OCI-M2 (cell line): Measurements from ENCODE around the gene PSMB5.

ENCODE experiments used
- DNase-seq: peaks from one replicate; lab custom pipeline; 2025; ENCODE audit not compliant: unreplicated experiment; lab: John Stamatoyannopoulos, UW

PSMB5 gene

DNA sequence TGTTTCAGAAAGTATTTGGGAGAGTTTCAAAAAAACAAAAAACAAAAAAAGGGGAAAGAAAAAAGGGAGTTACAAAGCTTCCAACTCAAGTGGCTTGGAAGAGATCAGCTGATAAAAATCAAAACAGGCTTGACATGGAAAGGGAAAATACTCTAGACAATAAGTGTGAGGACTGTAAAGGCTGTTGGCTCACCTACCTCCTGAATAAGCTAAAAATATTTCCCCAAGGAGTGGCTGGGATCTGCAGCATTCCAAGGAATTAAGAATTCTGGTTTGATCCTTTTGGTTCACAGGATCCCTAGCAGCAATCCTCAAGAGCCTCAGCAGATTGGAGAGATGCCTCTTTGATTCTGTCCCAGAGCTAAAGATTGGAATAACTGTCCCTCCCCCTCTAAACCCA is 41.2 kb downstream of the PSMB5 start:
- no peak for DNase-seq

DNA sequence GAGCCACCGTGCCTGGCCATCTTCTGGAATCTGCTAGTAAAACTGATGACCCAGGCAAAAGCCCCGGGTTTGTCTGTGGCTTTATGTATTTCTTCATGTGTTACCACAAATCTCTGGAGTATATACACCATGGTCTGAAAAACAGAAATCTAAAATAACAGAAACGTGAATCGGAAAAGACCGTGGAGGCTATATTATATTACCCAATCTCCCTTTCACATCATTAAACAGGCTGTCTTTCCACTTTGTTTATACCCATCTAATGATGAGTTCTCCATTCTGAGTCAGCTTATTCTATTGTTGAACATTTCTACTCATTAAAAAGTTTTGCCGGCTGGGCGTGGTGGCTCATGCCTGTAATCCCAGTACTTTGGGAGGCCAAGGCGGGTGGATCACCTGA is 42.8 kb downstream of the PSMB5 start:
- no peak for DNase-seq

DNA sequence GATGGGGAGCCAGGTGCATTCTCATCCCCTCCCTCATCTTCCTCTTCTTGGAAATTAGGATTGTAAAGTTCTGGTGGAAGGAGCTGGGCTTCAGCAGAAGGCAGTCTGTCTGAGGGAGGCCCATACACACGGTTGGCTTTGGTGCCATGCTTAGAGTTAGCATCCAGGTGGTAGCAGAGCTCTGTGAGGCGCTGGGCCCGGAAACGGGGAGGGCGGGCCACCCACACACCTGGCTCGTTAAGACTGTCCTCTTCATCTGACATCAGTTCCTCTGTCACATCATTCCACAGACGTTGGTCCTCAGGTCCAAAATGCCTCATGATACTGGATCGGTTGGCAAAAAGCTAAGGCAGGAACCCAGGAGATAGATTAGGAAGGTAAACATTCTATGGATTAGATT is 47.4 kb downstream of the PSMB5 start:
- DNase-seq = no peak

DNA sequence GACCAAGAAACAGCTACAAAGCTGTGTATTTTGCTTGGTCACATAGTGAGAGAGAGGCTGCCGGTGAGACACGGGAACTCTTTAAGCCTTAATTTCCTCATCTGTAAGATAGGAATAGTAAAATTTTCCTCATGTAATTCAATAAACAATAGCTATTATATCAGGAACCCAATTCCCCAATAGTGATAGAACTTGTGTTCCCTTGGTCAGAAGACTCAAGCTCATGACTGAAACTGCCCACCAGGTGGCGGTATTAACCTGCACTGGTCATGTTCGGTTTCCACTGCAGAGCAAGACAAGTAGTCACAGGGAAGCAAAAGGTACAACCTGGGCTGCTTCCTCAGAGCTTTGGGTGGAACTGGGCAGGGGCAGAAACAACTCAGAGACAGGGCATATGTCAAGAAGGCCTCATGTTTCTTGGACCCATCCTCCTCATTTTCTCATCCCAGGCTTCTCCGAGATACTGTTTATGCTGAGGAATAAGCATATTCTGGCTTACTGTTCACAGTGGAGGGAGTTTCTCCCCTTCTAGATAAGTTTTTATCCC is 48.1 kb downstream of the PSMB5 start:
- DNase-seq = peak; percentile 82

DNA sequence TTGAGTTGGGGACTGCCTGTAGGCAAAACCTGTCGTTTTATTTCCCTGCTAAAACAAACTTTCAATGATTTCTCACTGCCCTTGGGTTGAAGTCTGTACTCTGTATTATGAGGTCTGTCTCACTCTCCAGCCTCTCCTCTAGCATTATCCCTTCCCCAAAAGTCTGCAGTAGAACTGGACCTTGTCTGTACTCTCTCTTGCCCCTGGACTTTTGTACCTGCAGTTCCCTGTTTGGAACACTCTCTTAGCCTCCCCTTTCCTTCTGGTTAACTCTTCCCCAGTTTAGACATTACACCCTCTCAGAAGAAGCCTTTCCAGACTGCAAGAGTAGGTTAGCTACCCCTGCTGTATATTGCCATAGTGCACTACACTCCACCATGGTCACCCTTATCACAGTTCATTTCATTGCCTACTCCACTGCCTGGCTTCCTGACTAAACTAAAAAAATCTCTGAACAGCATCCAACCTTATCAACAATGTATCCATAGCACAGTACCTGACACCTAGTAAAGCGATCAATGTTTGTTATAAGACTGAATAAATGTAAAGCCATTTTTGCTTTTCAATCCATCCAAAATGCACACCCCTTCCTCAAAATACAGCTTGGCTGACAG is 48.7 kb downstream of the PSMB5 start:
- no peak for DNase-seq

DNA sequence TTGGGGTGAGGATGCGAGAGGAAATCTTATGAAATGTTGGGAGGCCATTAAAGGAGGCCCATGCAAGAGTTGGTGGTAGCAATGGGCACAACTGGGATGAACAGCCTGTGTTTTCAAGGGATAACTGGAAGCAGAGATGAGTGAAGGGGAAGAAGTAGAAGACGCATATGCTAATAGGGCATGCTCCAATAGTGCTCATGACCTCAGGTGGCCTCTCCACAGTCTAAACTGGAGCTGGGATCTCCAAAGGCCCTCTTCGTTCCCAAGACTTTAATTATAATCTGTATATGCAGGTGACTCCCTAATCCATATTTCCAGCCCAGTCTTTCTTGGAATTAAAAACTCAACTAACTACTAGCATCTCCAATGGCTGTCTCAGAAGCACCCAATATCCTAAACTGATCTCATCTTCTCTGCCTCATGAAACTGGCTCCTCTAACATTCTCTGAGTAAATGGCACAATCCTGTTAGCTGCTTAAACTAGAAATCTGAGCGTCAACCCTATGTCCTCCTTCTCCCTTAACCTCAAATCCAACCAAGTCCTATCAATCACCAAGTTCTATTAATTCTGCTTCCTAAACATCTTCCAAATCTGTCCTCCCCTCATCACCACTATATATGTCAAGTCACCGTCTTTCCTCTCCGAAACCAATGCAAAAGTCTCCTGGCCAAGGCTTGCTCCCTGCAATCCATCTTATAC is 49.6 kb downstream of the PSMB5 start:
- no peak for DNase-seq

DNA sequence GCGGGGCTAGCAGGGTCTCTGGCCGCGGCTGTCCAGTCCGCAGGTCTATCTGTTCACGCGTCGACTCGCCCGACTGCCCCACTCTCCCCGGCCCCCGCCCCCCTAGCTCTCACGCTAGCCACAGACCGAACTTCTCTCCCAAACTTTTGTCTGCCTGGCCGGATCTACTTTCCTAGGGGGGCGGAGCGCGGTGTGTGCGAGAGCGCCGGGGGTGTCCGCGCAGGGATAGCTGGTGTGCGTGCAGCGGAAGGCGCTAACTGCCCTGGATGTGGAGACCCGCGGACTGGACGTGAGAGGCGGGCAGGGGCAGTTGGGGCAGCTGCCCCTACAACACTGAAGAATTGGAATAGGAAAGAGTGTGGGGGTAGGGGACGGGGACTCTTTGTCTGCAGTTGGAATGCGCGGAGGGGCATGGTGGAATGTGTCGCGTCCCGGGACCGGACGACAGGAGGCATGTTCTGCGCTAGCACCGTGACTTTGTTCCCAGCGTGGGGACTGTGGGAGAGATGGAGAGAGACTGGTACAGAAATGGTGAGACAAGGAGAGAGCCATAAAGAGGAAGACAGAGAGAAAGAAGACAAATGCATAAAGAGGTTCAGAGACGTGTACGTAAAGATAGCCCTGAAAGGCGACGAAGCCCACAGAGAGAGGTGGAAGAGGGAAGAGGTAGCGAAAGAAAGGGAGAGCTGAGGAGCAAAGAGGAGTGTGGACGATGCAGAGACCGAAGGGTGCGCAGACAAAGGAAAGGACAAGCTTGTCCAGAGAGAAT is 52.0 kb downstream of the PSMB5 start, which contains the start of gene AJUBA:
AJUBA (minus strand) TSS at position 75 of the 769 bp plus-strand sequence. CDS start 285 bp downstream, outside the sequence.
- no peak for DNase-seq

DNA sequence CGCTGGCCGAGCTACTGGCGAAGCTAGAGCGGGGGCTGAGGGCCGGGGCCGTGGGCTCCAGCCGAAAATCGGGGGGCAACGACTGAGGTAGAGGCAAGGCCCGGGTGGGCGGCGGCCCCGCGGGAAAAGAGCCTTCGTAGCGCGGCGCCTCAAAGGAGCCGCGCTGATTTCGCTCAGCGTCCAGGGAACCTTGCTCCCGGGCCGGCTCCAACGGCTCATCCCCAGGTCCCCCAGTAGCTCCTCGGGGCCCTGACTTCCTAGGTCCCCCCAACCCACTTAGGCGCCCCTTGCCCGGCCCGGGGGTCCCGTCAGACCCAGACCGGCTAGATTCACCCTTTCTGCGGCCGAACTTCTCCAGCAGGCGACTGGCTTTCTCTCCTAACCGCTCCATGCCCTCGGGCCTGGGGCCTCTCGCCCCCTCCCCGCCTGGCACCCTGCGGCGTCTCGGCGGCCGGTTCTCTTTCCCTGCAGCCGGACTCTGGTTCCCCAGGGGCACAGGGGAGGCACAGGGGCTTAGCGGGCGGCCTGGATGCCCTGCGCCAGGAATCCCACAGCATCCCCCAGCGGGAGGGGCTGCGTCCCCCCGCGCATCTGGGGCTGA is 52.7 kb downstream of the PSMB5 start:
- no peak for DNase-seq

DNA sequence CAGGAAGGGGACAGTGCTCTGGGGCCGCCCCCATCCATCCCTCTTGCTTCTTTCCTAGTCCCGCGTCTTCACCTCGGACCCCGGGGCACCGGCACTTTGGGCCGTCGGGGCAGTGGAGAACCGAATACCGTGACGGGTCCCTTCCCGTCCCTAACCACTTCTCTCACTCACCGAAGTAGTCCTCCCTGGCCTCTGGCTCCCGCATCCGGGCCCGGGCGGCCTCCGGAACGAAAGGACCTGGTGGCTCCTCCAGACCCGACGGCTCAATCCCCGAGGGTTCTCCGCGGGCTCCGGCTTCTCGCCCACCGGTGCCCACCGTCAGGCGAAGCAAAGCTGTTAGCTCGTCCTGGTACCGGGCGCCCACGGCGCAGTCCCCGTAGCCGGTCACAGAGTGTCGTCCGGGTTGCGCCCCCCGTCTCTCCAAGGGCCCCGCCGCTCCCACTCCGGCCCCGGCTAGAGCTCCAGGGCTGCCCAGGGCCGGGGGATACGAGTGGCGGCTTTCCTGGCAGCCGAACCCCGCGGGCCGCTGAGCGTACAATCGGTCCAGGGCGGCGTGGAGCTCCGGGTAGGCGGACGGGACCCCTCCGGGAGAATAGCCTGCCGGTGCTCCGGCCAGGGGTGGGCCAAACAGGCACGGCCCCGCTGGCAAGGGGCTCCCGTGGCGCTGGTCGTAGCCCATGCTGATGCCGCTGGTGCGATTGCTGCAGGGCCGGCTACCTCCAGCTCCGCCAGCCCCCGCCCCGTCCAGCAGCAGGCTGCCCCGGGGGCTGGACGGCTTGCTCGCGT is 53.4 kb downstream of the PSMB5 start:
- DNase-seq = no peak

DNA sequence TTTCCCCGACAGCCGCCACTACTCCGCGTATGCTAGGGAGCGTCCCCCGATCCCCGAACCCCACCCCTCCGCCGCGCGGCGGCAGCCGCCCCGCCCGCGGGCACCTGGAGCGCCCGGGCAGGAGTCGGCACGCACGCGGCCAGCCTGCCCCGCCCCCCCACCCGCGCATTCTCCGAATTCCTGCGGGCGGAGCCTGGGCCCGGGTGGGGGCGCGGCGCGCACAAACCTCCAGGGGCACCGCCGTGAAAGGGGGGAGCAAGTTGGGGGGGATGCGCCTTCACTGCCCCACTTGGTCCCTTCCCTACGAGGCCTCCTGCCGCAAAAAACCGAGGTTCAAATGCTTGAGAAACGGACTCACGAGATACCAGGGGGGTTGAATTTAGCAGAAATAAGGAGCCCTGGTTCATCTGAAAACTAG is 54.0 kb downstream of the PSMB5 start:
- DNase-seq = no peak

DNA sequence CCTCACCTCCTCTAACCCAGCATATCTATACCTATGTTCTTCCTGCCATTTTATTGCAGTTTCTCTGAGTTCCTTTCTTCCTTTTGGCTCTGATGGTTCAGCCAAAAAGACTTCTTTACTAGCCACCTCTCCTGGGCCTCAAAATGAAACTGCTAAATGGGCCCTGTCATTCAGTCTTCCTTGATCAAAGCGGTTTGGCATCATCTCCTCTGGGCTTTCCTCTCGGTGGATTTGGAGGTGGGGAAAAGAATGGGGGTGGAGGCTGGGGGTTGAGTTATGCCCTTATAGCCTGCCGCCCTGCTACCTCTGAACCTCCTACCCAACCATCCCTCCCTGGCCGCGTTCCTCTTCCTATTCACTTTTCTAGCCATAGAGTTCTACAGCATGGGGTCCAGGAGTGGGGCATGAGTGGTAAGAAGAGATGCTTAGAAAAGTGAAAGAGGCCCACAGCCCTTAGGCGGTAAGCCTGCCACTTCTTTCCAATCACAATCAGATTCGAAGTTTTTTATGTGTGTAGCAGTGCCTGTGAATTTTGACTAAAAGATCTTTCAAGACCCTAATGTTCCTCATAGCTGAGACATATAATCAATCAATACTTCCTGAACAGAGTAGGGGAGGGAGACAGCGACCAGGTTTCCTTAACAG is 54.8 kb downstream of the PSMB5 start:
- DNase-seq = no peak

DNA sequence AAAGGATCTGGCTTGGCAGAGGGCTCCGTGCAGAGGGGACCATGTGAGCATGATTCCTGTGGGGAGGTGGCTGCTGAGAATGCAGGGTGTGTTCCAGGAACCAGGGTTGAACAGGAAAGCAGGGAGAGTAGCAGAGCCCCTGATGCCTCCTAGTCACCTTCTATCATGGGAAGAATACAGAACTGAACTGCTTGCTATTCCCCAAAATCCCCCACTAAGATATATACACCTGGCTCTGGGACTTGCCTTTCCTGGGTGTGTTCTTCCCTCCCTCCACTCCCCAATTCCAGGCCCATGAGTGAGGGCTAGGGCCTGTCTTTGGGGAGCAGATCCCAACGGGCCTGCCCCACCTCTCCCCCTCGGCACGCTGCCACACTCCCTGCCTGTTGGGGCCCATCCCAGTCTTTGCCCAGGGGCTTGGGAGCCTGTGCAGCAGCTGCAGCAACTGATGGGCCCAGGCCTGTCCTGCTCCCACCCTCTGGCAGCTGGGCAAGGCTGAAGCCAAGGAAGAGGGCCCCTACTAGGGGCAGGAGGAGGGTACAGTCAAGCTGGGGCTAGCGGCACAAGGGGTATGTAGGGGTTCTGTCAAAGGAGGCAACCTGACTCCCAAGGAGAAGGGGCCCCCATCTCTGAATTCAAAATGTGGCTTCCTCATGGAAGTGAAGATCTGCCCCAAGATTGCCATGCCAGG is 55.6 kb downstream of the PSMB5 start:
- DNase-seq = no peak

DNA sequence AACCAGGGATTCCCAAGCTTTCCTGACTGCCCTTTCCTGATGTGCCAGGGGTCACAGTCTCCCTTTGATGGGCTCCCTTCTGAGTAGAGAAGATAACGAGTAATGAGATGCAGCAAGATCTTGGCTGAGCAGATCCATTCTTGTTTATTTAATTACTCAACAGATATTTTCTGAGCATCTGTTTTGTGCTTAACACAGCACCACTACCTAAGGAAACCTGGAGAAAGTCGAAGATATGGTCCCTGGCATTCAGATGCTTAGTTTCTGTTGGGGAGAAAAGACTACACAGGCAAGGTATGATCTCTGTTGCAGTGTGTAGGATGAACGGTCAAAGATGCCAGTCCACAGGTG is 56.2 kb downstream of the PSMB5 start:
- DNase-seq = no peak

DNA sequence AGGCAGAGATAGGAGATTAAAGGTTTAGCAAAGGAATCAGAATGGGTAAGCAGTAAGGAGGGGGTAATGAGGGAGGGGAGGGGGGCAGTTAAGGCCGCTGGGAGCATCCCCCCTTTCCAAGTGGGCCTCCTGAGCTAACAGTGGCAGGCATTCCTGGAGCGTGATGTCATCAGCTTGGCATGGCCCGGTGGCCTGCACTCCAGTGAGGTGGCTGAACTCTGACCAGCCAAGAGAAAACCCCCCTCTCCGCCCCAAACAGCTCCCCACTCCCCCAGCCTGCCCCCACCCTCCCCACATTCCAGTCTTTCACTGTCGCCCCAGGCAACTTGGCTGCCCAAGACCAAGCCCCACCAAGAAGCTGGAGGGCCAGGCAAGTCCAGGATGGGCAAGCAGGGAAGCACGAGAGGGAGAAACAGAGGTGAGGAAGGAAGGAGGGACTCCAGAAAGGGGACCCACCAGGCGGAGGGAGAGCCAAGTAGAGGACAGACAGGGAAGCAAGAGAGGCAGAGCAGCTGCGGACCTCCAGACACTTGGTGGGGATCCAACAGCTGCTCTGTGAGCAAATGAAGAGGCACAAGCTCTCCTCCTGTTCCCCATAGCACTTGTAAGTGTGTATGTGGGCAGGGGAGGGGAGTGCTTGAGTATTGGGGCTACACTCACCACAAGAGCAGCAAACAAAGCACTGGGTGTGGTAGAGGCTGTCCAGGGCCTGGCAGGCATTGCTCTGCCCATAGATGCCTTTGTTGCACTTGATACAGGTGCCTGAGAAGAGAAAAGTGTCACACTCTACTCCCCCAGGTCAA is 56.8 kb downstream of the PSMB5 start:
- no peak for DNase-seq

DNA sequence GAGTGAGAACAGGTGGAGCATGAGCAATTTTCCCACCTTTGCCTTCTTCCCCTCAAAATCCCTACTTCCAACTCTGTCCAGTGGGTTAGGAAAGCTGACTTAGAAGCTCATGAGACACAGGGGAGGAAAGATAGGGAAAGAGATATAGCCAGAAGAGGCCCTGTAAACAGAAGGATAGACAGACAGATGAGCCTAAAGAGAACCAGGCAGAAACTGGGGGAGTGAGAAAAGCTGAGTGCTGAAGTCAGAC is 57.3 kb downstream of the PSMB5 start:
- no peak for DNase-seq

DNA sequence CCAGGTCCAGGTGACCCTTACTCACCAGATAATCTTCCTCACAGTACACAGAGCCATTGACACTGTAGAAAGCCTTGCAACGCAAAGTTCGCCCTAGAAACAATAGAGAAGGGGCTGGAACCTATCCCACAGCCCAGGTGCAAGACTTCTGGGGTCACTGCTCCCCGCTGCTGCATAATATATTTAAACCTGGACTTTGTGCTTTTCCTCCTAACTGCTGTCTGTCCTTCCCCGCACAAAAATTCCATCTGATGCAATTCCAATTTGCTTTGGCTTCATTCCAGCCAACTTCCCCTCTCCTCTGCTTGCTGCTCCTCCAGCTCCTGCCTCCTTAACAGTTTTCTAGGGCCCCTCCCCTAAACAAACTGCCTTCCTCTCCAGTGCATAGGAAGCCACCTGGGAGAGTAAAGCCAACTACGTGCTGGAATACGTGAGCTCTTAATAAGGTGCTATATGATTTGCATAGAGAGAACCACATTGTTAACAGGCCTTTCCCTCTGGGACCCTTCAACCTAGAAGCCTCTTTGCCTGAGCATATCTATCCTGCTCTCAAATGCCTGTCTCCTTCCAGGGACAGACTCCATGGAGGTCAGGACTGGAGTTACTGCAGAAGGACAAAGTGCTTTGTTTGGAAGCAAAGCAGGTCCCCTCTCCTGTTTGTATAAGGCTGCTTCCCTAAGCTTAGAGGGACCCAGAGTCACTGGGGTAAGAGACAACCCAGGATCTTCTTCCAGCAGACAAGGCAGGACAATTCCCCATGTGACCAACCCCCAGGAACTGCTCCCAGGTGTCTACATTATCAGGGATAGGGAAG is 57.9 kb downstream of the PSMB5 start:
- no peak for DNase-seq
